MM.1S (cell line): Measurements from ENCODE around the gene TSHZ2.

ENCODE experiments used
- DNase-seq: peaks from one replicate; pipeline ENCODE4 v3.0.0-alpha.2; 2015
- H2AFZ ChIP-seq: fragments of 300-600 bp; sonication (generic); 2 replicates; pipeline ENCODE4 v1.6.0; 2016; ENCODE audit warnings: antibody characterized with exemption, low read length
- H3F3A ChIP-seq: fragments of 300-600 bp; sonication (generic); 2 replicates; pipeline ENCODE4 v1.6.1; 2016; ENCODE audit warnings: mild to moderate bottlenecking, antibody characterized with exemption, low read length, moderate library complexity, mixed read lengths; ENCODE audit not compliant: insufficient read depth
- H3K27ac ChIP-seq: fragments of 300-600 bp; sonication (generic); 2 replicates; pipeline ENCODE4 v1.5.1; 2016; ENCODE audit warnings: mild to moderate bottlenecking, low read length
- H3K27me3 ChIP-seq: fragments of 300-600 bp; sonication (generic); replicated peaks from 2 replicates; pipeline ENCODE4 v1.6.0; 2016; ENCODE audit warnings: low read length; ENCODE audit not compliant: insufficient read depth
- H3K36me3 ChIP-seq: fragments of 300-600 bp; sonication (generic); replicated peaks from 2 replicates; pipeline ENCODE4 v1.6.1; 2016; ENCODE audit warnings: mild to moderate bottlenecking, low read length, mixed read lengths; ENCODE audit not compliant: insufficient read depth
- H3K4me1 ChIP-seq: fragments of 300-600 bp; sonication (generic); 2 replicates; pipeline ENCODE4 v1.6.1; 2016; ENCODE audit warnings: low read length, mixed read lengths
- H3K4me2 ChIP-seq: fragments of 300-600 bp; sonication (generic); 2 replicates; pipeline ENCODE4 v1.6.0; 2016; ENCODE audit warnings: low read depth, low read length
- H3K4me3 ChIP-seq: fragments of 300-600 bp; sonication (generic); 2 replicates; pipeline ENCODE4 v1.5.1; 2016; ENCODE audit warnings: low read length, mixed read lengths
- H3K79me2 ChIP-seq: fragments of 300-600 bp; sonication (generic); 2 replicates; pipeline ENCODE4 v1.6.1; 2016; ENCODE audit warnings: mixed run types, low read length, mixed read lengths
- H3K9ac ChIP-seq: fragments of 300-600 bp; sonication (generic); 2 replicates; pipeline ENCODE4 v1.6.1; 2016; ENCODE audit warnings: low read length, mixed read lengths
- H3K9me2 ChIP-seq: fragments of 300-600 bp; sonication (generic); replicated peaks from 2 replicates; pipeline ENCODE4 v1.6.1; 2016; ENCODE audit warnings: mild to moderate bottlenecking, low read length, mixed read lengths; ENCODE audit not compliant: insufficient read depth
- H3K9me3 ChIP-seq: fragments of 300-600 bp; sonication (generic); replicated peaks from 2 replicates; pipeline ENCODE4 v1.6.1; 2016; ENCODE audit warnings: mild to moderate bottlenecking, low read length, mixed read lengths; ENCODE audit not compliant: insufficient read depth
- H4K20me1 ChIP-seq: fragments of 300-600 bp; sonication (generic); 2 replicates; pipeline ENCODE4 v1.6.1; 2016; ENCODE audit warnings: mild to moderate bottlenecking, low read length, moderate library complexity, mixed read lengths; ENCODE audit not compliant: insufficient read depth
- EZH2 ChIP-seq: fragments of 300-600 bp; sonication (generic); optimal IDR thresholded peaks from 2 replicates; pipeline ENCODE3; 2017; ENCODE audit warnings: low read depth, mild to moderate bottlenecking, antibody characterized with exemption, low read length, mixed read lengths
- EZH2phosphoT487 ChIP-seq: fragments of 300-600 bp; sonication (generic); IDR thresholded peaks from 2 replicates; pipeline ENCODE4 v1.6.1; 2018; ENCODE audit warnings: antibody characterized with exemption, low read length
- TF ChIP-seq, protein P1 (sequence below): fragments of 300-600 bp; sonication (generic); IDR thresholded peaks from 2 replicates; pipeline ENCODE4 v1.5.1; 2016; ENCODE audit warnings: antibody characterized with exemption, low read length, mixed read lengths

TSHZ2 gene

DNA sequence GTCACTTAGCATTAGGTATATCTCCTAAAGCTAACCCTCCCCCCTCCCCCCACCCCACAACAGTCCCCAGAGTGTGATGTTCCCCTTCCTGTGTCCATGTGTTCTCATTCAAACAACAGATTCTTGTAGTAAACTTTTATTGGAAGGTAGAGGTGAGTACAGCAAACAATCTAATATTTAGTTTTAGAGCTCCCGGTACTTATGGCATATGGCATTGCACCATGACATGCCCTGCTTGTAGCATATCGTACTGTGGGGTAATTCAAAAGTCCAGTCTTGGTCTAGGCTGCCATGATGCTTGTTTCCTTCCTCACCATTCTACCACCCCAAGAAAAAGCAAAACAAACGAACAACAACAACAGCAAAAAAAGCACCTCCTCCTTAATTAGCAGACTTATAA lies 332.0 kb downstream of the TSHZ2 start:
- Histone ChIP-seq H3K9ac (no peak overlapping the region), H2AFZ (no peak overlapping the region), H3K4me1 (no peaks in the 10 kb centered on the region), H3K27me3 (no peaks in the 10 kb centered on the region), H3K4me3 (no peak overlapping the region), H3K27ac (no peak overlapping the region), H3K9me3 (no peaks in the 10 kb centered on the region), H4K20me1 (no peaks in the 10 kb centered on the region), H3K4me2 (no peak overlapping the region), H3K36me3 (no peaks in the 10 kb centered on the region), H3K9me2 (no peaks in the 10 kb centered on the region), H3K79me2 (no peaks in the 10 kb centered on the region), H3F3A (no peaks in the 10 kb centered on the region)
- TF ChIP-seq EZH2 (no peak), EZH2phosphoT487 (no peak)
- TF ChIP-seq, protein P1, sequence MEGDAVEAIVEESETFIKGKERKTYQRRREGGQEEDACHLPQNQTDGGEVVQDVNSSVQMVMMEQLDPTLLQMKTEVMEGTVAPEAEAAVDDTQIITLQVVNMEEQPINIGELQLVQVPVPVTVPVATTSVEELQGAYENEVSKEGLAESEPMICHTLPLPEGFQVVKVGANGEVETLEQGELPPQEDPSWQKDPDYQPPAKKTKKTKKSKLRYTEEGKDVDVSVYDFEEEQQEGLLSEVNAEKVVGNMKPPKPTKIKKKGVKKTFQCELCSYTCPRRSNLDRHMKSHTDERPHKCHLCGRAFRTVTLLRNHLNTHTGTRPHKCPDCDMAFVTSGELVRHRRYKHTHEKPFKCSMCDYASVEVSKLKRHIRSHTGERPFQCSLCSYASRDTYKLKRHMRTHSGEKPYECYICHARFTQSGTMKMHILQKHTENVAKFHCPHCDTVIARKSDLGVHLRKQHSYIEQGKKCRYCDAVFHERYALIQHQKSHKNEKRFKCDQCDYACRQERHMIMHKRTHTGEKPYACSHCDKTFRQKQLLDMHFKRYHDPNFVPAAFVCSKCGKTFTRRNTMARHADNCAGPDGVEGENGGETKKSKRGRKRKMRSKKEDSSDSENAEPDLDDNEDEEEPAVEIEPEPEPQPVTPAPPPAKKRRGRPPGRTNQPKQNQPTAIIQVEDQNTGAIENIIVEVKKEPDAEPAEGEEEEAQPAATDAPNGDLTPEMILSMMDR, result no peak
- DNase-seq, result no peak

DNA sequence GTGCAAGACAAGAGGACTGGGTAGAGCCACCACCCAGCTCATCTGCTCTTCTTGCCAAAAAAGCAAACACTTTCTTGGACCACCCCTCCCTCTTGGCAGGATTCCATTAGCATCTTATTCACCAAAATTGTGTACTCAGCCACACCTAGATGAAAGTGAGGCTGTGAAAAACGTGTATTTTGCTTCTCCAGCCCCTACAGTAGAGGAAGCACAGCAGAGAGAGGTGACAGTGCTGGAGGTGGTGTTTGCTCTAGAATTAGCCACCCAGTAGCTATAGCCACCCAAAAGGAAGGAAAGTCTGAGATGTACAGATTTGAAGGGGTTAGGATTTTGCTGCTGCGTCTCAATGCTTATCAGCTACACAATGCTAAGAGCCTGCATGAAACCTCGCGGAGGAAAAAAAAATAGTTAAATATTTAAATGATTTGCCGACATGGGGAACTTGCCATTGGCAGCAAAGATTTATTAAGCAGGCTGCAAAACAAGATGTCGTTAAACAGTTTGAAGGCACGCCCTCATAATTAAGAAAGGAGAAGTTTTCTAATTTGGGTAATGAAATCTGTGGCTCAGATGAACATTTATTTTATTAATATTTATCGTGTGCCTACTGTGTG lies 334.1 kb downstream of the TSHZ2 start:
- H3K79me2 ChIP-seq, result no peaks in the 10 kb centered on the region
- no peak for DNase-seq
- no peaks in the 10 kb centered on the region for H3F3A ChIP-seq
- H3K4me2 ChIP-seq, result no peak overlapping the region
- no peaks in the 10 kb centered on the region for H3K9me2 ChIP-seq
- H4K20me1 ChIP-seq, result no peaks in the 10 kb centered on the region
- no peak overlapping the region for H3K4me3 ChIP-seq
- TF ChIP-seq EZH2 (no peak), EZH2phosphoT487 (no peak)
- TF ChIP-seq, protein P1, result no peak
- no peaks in the 10 kb centered on the region for H3K4me1 ChIP-seq
- H2AFZ ChIP-seq, result no peak overlapping the region
- H3K9ac ChIP-seq, result no peak overlapping the region
- H3K27ac ChIP-seq, result no peak overlapping the region
- no peaks in the 10 kb centered on the region for H3K9me3 ChIP-seq
- no peaks in the 10 kb centered on the region for H3K27me3 ChIP-seq
- H3K36me3 ChIP-seq, result no peaks in the 10 kb centered on the region

DNA sequence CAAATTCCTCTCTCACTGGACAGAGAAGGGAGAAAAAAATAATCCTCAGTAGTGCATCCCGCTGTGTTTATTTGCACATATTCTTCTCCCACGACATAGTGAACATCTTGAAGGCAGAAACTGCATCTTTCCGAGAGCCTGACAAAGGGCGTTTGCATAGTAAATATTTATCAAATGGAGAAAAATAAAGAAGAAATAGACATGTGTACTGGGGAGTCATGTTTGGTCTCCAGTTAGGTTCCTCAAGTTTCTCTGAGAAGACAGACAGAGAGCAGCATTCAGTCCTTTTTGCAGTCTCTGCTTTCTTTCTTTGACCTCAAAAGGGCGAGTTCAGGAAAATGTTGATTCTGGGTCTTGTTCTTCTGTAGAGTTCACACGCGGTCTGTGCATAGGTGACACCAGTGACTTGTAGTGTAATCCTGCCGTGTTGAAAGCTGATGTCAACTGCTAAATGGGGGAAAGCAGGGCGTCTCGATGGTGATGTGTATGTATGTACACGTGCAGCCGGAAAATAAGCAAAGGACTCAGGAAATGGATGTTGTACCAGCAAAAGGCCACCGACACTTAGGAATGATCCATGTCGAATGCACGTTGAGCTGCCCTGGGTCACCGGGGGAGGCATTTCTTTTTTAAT lies 335.9 kb downstream of the TSHZ2 start:
- no peak overlapping the region for H3K9ac ChIP-seq
- no peaks in the 10 kb centered on the region for H3K36me3 ChIP-seq
- no peaks in the 10 kb centered on the region for H3K4me1 ChIP-seq
- H3K79me2 ChIP-seq, result no peaks in the 10 kb centered on the region
- H3F3A ChIP-seq, result no peaks in the 10 kb centered on the region
- H3K4me3 ChIP-seq, result no peak overlapping the region
- H3K4me2 ChIP-seq, result no peak overlapping the region
- no peaks in the 10 kb centered on the region for H3K9me3 ChIP-seq
- TF ChIP-seq, protein P1, result no peak
- TF ChIP-seq EZH2phosphoT487 (no peak), EZH2 (no peak)
- no peak overlapping the region for H3K27ac ChIP-seq
- H3K9me2 ChIP-seq, result no peaks in the 10 kb centered on the region
- H3K27me3 ChIP-seq, result no peaks in the 10 kb centered on the region
- no peak for DNase-seq
- no peaks in the 10 kb centered on the region for H4K20me1 ChIP-seq
- H2AFZ ChIP-seq, result no peak overlapping the region
